Activated CD4-positive, alpha-beta T cell treated with anti-CD3 and anti-CD28 coated beads, Interleukin-2, amount 50 U/mL, for 4 hours (primary cell): ENCODE data around the gene ANKS1B.
"Not testable (repeated sequence)": the region's sequence is repeated elsewhere in the genome, so short reads cannot be mapped to it uniquely, and the experiment has no call there.

Experiments used
- DNase-seq, 2 experiments: peaks; one replicate each; pipeline ENCODE4 v3.0.0-alpha.2; 2020

The ANKS1B gene

DNA sequence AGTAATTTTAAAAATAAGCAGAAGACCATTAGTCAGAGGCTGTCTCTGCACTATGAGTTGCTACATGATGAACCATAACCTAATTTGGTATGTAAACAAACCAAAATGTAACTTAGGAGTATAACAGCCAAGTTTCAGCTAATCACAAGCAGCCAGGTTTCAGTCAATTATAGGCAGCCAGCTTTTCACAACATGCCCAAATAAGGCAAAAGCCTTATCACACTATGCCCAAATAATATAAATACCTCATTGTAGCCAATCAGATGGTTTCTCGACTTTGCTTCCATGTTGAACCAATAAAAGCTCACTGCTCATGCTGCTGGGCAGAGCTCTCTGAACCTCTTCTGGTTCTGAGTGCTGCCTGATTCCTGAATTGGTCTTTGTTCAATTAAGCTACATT, 298.6 kb downstream of the ANKS1B start:
- DNase-seq: no peak

DNA sequence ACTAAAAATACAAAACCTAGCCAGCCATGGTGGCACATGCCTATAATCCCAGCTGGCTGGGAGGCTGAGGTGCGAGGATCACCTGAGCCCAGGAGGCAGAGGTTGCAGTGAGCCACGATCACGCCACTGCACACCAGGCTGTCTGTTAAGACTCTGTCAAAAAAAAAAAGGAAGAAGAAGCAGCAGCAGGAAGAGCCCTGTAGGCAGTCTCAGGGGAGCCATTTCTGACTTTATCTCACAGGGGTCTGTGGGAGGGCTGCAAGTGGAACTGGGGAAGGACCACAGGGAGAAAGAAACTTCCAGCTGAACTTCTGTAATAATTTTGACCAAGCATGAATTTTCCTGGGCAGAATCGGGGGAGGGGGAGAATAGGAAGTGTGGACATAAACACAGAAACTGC, 304.5 kb downstream of the ANKS1B start:
- DNase-seq: no peak

DNA sequence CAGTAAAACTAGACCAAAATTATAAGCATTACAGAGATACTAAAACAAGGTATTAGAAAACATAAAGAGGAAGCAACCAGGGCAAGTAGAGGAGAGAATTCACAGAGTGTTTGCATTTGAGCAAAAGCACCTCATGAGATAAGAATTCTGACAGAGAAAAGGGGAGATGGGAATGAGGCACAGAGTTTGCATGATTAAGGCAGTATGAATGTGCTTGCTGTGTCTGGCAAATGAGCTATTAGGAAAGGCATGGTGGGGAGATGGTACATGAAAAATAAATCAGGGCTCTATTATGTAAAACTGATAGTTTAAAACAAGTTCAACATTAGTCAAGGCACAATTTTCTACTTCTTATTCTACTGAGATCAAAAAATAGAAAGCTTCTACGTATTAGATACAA, 314.1 kb downstream of the ANKS1B start:
- no peak for DNase-seq

DNA sequence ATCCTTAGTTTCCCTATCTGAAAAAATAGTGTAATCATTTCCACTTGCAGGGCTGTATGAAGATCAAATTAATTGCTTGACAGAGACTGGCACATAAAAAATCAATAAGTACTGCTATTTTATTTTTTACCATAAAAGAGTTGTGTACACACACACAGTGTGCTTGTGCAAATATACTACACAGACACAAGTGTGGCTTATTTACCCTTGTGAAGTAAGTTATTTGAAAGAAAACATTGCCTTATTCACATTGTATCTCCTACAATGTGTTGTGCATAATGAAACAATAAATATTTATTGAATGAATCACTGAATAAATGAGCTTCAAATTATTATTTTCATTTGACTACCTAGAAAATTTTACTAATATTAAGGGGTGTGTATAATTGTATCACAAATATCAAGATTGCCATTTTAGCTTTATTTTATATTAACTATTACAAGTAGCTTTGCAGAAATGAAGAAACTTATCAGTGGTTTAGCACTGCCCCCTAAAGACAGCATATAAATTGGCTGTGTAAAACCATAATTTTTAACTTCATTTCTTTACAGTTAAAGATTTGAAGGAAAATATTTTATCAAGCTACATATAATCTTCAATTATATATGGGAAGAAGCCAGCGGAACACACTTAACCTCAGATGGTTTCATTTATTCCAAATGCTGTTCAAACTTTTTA, 325.9 kb downstream of the ANKS1B start:
- no peak for DNase-seq

DNA sequence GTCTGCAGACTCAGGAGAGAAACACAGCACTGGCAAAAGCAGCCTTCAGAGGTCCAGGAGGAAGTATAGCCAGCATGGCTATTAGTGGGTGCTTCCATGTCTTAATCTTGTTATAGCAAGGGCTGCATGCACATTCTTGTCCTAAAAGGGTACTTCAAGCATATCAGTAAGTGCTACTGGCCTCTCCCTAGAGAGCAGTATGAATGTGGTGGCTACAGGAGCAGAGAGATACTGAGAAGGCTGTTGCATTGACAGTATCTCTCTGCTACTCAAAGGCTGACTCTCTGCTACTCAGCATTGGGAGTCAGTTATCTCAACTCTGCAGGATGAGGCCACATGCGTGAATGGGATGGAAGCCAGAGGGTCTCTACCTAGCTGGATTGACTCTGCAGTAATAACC, 335.2 kb downstream of the ANKS1B start:
- no peak for DNase-seq

DNA sequence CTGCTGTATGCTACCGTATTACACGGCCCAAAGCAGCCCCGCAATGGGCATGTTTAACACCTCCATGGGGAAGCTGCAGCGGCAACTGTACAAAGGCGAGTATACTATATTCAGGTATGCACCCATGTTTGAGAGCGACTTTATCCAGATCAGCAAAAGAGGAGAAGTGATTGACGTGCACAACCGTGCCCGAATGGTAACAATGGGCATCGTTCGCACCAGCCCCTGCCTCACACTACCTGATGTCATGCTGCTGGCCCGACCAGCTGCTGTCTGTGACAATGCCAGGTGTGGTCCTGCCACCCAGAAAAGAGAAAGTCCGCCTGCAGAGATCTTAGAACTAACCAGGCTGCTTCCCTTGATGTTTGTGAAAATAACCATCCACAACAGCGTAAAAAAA, 336.6 kb downstream of the ANKS1B start:
- DNase-seq: no peak

DNA sequence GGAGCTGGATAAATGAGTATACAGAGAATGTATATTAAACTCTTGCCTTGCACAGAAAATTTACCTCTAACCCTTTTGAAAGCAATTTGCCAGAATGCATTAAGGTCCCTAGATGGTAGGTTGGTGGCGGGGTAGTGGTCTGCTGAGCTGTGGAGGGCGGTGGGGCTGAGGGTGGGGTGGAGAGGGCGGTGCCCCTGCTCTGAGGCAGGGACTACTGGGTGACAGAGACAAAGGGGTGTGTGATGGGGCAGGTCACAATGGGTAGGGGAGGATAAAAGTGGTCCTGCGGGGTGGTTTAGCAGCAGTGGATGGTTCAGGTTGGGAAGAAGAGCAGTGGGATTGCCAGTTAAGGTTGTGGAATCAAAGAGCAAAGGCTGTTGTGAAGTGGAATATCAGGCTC, 337.3 kb downstream of the ANKS1B start, which contains the start of gene GARIN6:
Gene GARIN6 (plus strand): TSS at position 301 of the 400 bp plus-strand sequence. CDS start 422 bp downstream, outside the sequence.
- no peak for DNase-seq

DNA sequence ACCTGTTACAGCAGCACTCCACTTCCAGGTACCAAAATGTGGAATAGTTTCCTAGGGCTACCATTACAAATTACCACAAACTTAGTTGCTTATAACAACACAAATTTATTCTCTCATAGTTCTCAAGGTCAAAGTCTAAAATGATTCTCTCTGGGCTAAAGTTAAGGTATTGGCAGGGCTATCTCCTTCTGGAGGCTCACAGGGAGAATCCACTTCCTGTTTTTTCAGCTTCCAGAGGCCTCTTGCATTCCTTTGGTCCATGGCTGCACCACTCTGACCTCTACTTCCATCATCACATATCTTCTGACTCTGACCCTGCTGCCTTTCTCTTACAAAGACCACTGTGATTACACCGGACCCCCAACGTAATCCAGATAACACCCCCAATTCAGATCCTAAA, 340.1 kb downstream of the ANKS1B start:
- DNase-seq: no peak

DNA sequence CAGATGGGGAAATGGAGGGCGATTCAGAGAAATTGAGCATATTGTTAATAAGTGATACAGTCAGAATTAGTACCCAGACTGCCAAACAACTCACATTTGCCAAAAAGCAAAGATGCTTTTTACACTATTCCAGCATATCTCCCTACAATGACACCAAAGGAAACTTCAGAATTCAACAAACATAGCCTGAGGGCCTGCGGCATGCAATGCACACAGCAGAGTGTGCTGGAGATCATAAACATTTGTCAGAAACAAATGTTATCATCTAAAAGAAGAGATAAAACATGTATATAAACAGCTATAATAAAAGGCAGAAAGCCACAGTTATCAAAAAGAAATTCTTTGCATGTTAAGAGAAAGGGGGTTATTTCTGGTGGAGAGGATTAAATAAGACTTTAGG, 357.3 kb downstream of the ANKS1B start:
- DNase-seq: no peak

DNA sequence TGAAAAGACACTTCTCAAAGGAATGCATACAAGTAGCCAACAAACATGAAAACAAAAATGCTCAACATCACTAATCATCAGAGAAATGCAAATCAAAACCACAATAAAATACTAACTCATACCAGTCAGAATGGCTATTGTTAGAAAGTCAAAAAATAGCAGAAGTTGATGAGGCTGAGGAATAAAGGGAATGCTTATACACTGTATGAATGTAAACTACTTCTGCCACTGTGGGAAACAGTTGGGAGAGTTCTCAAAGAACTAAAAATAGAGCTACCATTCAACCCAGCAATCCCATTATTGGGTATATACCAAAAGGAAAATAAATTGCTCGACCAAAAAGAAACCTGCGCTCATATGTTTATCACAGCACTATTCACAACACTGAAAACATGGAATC, 360.1 kb downstream of the ANKS1B start:
- not testable (repeated sequence) for DNase-seq

DNA sequence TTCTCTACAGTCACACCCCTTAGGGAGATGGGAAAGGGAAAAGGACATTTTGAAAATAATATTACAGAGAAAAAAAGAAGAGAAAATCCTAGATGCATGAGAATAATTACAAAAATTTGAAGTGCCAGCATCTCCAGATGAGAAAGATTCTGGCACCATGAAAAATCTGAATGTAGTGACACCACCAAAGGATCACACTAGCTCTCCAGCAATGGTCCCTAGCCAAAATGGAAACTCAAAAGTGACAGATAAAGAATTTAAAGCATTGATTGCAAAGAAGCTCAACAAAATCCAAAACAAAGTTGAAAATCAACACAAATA, 364.6 kb downstream of the ANKS1B start:
- no peak for DNase-seq

DNA sequence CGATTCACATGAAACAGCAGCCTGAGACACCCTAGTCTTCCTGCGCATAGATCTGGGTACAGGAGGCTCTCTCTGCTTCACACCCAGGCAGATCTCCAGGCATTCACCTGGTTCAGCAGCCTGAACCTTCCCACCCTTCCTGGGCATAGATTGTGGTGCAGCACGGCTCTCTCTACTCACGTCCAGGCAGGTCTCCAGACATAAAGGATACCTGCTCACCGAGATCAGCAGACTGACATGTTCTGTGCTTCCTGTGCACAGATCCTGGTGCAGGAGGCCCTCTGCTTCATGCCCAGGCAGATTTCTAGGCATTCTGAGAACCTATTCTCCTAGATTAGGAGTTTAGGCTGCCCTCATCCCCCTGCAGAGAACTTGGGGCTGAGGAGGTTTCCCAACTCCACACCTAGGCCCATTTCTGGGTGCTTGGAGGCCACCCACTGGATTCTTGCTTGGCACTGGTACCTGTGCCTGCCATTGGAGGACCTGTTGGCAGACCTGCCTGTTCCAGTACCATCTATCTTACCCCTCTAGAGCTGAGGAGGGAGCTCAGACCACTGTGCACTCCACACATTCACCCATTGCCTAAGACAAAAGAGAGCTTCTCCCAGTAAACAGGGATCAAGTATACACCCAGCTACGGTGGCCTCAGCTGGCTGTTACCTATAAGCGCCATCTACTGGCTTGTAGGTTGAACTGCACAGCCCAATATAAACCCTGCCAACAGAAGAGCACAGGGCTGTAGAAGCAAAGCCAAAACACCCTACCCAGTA, 365.2 kb downstream of the ANKS1B start:
- DNase-seq: no peak

DNA sequence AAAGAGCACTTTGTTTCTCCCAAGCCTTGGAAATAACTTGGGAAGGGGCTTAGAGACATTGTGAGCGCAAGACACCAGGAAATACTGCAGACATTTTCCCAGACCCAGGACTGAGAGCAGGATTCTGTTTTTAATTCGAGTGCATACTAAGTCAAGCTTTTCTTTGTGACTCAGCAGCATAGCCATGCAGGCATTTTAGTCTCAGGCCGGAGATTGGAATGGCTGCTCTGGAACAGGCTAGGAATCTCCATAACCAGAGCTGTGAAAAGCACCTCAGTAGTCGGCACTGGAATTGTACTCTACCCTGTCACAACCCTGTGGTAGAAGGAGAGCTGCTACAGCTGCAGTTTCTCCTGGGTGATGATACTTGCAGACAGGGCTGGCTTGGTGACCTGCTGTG, 366.1 kb downstream of the ANKS1B start:
- DNase-seq: no peak

DNA sequence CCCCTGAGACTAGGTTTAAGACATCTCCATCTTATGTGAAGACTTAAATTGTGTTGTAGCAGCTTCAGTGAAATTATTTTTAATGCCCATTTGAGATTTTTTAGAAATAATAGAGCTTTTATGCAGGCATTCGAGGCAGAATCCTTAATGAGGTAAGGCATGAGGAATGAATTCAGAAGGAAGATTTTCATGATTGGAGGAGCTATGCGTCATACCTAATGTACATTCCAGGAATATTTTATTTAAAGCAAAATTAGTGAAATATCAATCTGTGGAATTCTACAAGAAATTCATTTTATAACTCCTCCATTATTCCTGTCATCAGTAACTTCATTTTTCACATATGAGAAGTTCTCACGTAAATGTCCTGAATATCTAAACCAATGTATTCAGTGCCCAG, 373.1 kb downstream of the ANKS1B start:
- no peak for DNase-seq

DNA sequence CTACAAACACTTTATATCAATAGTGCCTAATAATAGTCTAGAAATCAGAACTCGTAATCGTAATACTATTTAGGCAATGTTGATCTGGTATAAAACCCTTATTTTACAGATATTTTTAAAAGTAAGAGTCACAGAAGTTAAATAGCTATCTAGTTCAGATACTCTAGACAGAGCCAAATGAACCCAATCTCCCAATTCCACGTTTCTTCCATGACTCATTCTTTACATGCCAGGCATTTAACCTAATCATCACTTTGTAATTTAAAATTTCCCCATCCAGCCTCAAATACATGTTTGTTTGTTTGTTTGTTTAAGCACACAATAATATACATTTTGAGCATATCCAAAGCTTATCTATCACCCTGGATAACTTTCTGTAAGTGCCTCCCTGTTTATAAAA, 373.6 kb downstream of the ANKS1B start:
- DNase-seq: no peak

DNA sequence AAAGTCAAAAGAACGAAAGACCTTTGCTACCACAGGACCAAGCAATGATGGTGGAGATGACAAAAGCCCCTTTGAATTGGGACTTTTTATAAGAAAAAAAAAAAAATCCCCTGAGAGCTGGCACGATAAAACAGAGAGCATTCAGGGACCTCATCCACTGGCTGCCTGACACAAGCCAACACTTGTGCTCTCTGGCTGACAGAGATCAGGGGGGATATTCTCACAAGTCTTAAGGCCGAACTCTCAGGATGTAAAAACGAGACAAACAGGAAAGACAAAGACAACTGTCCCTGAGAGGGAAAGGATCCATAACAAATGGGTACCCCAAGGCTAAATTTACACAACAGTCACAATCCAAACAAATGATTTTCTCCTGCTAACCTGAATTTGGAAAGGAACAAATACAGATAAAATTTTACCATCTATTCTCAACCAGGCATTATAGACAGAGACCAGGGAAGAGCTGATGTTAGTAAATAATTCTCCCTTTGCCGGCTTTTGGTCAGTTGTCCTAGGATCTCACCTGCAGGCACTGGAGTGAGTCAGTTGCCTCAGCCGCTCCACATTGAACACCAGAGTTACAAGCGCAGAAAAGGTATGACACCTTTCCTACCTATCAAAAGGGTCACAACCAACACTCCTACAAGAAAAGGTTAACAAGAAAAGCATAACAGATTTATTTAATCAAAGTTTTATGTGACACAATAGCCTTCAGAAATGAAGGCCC, 375.1 kb downstream of the ANKS1B start:
- no peak for DNase-seq

DNA sequence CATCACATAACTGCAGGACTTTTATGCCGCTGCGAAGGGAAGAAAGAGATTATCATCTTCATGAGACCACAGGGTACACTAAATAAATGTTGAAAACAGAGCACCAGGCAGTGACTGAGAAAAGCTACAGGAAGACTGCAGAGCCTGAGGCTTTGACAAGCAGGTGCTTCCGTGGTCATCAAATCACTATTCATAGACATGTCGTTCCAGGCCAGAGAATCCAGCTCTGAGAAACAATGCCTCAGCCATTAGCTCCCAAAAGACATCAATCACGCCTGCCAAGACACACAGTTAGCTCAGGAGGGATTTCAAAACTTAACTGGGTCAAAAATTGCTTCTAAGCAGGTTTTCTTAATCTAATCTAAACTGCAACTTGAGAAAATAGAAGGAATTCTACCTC, 384.3 kb downstream of the ANKS1B start:
- no peak for DNase-seq

DNA sequence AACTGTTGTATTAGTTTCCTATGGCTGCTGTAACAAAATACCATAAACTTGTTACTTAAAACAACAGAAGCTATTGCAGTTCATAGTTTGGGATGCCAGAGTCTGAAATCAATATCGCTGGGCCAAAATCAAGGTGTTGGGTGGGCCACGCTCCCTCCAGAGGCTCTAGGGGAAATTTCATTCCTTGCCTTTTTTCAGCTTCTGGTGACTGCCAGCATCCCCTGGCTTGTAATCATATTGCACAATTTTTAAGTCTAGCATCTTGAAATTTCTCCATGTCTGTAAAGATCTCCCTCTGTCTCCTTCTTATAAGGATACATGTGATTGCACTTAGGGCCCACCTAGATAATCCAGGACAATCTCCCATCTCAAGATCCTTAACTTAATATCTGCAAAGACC, 386.0 kb downstream of the ANKS1B start:
- no peak for DNase-seq

DNA sequence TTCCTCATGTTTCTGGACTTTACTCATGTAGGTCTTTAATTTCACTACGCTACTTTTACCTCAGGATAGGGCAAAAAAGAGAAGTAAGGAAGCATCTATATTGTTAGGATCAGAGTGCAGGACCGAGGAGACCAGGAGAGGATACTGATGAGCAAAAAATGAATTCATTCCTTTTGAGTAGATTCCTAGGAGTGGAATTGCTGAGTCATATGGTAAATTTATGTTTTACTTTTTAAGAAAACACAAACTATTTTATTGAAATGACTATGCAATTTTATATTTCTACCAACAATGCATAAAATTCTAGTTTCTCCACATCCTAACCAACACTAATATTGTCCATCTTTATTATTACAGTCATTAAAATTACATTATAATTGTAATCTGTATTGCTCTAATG, 388.0 kb downstream of the ANKS1B start:
- DNase-seq: no peak

DNA sequence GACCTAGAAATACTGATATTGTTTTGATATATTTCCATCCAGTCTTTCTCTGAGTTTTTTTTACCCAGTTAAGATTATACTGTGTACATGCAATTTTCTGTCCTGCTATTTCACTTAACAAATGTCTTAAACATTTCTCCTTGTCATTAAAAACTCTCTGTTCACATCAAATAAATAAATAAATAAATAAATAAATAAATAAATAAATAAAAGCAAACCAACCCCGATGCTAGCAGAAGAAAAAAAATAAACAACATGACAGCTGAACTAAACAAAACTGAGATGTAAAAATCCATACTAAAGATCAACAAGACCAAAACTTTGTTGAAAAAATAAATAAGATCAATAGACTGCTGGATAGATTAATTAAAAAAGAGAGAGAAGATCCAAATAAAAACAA, 407.6 kb downstream of the ANKS1B start:
- DNase-seq: not testable (repeated sequence)

DNA sequence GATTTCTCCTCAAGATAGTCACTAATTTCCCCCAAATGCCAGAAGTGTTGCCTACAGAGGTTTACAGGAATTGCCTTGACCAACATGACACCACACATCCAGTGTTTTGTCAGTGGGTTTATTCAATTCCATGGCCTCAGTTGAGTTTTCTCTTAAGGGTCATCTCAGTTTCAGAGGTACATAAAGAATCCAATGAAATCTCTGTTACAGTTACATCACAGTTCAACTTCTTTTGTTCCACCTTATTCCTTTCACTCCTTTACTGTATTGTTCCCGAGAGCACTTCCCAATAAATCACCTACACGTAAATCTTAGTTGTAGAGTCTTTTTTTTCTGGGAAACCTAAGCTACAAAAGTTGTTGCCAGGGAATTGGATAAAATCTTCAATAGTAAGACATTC, 410.8 kb downstream of the ANKS1B start:
- DNase-seq: no peak

DNA sequence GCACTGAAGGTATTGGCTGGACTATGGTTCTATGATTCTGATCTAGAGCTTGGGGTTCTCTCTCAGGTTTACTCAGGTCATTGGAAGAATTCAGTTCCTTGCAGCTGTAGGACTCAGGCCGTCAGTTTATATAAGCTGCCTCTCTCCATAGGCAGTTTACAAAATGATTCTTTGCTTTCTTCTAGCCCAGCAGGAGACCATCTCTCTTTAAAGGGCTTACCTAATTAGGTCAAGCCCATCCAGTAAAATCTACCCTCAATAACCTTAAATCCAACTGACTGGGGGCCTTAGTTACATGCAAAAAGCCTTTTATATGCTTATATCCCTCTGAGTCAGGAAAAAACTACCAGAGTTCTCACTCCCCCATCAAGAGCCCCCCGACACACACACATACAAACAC, 417.7 kb downstream of the ANKS1B start:
- DNase-seq: no peak

DNA sequence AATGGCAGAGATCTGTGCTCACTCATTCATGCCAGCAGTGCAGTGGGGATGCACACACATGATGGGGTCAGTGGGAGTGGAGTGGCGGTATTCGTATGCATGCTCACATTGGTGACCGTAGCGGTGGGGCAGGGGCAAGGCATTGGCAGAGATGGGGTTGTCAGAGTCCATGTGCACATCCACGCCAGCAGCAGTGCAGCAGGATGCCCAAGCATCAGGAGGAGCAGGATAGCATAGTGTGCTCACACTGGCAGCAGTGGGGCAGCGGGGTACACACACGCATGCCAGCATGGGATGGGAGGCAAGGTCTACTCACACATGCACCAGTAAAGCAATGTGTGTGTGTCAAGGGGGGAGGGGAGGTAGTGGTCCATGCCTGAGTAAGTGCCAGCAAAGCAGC, 426.6 kb downstream of the ANKS1B start:
- DNase-seq: no peak

DNA sequence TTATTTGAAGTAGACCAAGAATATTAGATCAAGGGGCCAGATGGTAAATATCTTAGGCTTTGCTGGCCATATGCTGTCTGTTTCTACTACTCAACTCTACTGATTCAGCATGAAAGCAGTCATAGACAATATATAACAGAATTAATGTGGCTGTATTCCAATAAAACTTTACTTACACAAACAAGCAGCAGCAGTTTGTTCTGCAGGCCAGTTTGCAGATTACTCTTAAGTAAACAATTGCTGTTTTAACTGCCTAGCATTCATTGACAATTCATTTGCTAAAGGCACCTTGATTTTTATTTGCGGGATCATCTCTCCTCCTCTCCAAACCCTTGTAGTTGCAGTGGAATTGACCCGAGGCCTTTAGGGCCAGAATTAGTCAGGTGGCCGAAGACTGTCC, 431.3 kb downstream of the ANKS1B start:
- no peak for DNase-seq
